Measurements from ENCODE around the gene YBX3.

- TF ChIP-seq GATA3 (IDR thresholded peaks at IDR 0.05; ENCODE audit: low read depth, low read length) (no peak), GATA2 (IDR thresholded peaks at IDR 0.05; ENCODE audit: low read depth, low read length) (no peak)
These were observed 1.2 kb downstream of the YBX3 start for GRCh38 chr12:10721651-10722501.
